Frontal cortex (tissue), 4 donors: ENCODE results near the gene ERN1. TPM values are rescaled to one million over a fixed set of nuclear protein-coding genes. Genes with fewer than 3 reads are reported as not detected.
"Not testable (repeated sequence)": the region's sequence is repeated elsewhere in the genome, so short reads cannot be mapped to it uniquely, and the experiment has no call there.

Experiments used
- DNase-seq, 2 donors: peaks; one replicate each; pipeline ENCODE4 v3.0.0; 2012; ENCODE audit warnings: low spot score in 2 of 2
- FAIRE-seq: peaks from 2 replicates; lab custom pipeline; 2012; peaks lifted over from hg19 to GRCh38; lab: Jason Lieb, UNC
- total RNA-seq: library from RNA; depleted of rRNA; stranded (reverse); fragments of >200 nt; gene quantifications from one replicate; pipeline ENCODE4 v1.2.3, GENCODE V29; 2014
- donor health status: control.
- donor health status: control.
- donor health status: control.

ERN1 gene
- total RNA-seq, 1 donor from 2014 or later, result 3.7 TPM

DNA sequence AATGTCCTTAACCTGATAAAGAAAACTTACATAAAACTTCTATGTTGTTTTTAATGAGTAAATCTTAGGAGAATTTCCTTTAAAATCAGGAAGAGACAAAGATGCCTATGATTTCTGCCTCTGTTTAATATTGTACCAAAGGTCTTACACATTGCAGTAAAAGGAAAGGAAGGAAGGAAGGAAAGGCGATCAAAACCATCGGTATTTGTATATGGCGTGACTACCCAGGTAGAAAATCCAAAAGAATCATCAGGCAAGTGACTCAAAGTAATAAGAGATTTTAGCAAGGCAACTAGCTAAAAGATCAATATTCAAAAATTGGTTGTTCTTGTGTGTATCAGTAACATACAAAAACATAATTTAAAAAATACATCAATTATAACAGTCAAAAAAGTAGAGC, 113.0 kb downstream of the ERN1 start:
- DNase-seq, result no peak
- no peak for FAIRE-seq

- DNase-seq, result no peak
- FAIRE-seq, result no peak
Measured at GRCh38 chr17:64016231-64016784, 113.6 kb downstream of the ERN1 start.

DNA sequence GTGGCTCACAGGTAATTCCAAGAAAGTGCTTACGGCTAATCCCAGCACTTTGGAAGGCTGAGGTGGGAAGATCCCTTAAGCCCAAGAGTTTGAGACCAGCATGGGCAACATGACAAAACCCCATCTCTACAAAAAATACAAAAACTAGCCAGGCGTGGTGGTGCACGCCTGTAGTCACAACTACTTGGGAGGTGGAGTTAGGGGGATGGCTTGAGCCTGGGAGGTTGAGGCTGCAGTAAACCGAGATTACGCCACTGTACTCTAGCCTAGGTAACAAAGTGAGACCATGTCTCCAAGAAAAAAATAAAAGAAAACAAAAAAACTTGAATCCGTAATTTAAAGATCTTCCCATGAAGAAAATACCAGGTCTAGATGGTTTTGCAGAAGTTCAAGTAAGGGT, 114.5 kb downstream of the ERN1 start:
- no peak for FAIRE-seq
- DNase-seq, result no peak

GRCh38 chr17:64009571-64010402, 120.2 kb downstream of the ERN1 start:
- FAIRE-seq (no peak), DNase-seq (no peak)

GRCh38 chr17:64008830-64009229, 121.1 kb downstream of the ERN1 start:
- DNase-seq, result no peak
- no peak for FAIRE-seq

GRCh38 chr17:64008346-64008745, 121.6 kb downstream of the ERN1 start:
- DNase-seq (no peak), FAIRE-seq (no peak)

- no peak for DNase-seq
Measured at GRCh38 chr17:64007838-64008282, 122.1 kb downstream of the ERN1 start.

DNA sequence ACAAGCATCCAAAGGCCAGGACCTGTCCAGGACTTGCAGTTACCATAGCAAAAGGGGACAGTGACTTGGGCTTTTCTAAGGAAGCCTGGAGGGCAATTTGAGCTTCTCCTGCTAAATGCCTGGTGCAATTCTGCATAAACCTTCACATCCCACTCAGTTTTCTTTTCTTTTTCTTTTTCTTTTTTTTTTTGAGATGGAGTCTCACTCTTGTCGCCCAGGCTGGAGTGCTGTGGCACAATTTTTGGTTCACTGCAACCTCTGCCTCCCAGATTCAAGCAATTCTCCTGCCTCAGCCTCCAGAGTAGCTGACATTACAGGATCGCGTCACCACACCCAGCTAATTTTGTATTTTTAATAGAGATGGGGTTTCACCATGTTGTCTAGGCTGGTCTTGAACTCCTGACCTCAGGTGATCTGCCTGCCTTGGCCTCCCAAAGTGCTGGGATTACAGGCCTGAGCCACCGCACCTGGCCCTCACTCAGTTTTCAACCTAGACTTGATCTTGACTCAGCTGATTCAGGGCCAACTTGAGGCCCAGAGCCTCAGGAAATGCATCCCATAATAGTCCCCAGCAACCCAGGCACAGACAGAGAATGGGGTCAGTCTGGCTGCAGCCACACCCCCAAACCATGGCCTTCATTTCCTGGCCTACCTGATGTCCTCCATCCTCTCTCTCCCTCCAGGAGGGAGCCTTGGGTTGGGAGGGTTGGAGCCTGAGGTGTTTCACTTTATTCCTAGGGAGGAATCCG, 122.7 kb downstream of the ERN1 start:
- DNase-seq, FAIRE-seq: not testable (repeated sequence)

More at GRCh38 chr17:64007838-64008282, 122.1 kb downstream of the ERN1 start:
- FAIRE-seq, result no peak

DNA sequence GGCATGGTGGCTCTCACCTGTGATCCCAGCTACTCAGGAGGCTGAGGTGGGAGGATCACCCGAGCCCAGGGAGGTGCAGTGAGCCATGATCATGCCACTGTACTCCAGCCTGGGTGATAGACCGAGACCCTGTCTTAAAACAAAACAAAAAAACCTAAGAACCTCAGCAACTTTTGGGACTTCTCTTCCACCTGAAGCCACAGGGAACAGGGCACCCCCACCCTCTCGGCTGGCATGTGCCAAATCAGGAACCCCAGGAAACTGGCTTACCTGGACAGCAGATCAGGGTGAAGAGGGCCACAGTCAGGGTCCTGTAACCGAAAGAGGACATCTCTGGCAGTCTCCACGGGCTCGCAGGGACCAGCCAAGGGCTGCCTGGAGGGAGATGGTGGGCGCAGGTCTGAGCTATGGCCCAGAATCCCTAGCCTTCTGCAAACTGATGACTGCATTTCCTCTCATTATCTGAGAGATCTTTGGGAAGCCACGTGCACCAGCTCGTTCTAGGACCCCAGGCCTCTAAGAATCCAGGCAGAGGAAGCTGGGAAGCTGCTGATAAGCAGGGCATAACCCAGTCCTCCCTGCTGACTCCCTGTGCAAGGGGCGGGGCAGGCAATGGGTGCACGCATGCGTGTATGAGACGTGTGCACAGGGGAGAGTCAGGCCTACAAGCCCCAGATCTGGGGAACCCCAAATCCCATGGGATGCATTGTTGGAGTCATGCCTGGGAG, 123.4 kb downstream of the ERN1 start:
- FAIRE-seq (no peak), DNase-seq (peak in 1 of 2 donors; percentile 67)

GRCh38 chr17:64005734-64006167, 124.2 kb downstream of the ERN1 start:
- no peak for FAIRE-seq
- DNase-seq, result no peak

DNA sequence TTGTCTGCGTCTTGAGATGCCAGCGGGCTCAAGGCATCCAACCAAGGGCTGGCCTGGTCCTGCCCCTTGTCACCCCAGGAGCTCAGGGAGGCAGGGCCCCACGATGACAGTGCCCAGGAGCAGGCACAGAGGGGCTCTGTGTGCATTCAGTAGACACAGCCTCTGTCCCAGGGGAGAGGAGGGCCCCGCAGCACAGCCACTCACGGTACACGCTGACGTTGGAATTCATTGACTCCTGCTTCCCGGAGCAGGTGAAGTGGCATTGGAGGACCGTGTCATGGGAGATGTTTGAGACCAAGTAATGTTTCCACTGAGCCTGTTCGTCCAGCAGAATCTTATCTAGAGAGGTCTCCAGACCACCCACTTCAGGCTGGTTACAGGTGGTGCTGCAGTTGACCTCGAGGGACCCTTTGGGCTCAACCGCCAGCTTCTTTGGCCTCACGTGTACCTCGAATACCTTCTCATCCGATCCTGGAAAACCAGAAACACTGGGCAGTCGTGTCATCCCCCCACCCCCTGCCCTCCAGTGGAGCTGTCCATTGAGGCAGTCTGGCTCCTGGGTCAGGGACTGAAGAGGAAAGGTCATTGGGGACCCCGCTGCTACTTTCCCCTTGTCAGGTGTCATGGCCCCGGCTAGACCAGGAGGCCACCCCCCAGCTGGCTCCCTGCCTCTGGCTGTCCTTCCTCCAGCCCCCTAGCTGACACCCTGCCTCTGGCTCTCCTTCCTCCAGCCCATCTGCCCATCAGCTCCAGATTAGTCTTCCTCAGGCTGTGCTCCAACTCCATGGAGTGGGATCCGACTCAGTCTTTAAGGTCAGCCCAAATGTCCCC, 124.8 kb downstream of the ERN1 start:
- no peak for FAIRE-seq
- no peak for DNase-seq

GRCh38 chr17:64004218-64004770, 125.7 kb downstream of the ERN1 start:
- FAIRE-seq, result no peak
- DNase-seq, result no peak

DNA sequence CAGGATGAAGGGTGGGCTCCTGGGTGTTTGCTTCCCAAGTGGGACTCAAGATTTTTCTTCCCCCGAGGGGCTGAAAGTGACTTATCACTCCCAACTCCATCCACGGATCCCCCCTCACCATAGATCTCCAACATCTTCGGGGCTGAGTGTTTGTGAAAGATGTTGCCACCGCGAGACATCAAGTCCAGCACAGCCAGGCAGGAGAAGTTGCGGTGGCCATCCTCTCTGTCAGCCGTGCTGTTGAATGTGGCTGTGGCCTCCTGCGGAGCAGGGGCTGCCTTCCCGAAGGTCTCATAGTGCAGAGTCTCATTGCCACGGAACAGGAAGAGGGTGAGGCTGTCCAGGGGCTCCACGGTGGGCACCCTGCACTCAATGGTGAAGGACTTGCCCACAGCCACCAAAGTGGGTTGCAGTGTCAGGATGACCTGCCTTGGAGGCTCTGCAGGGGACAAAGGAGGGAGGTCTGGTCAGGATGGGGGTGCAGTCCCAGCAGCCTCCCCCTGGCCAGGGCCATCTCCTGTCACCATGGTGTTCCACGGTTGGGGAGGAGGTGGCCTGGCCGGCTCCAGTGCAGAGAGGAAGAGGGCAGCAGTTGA, 126.3 kb downstream of the ERN1 start:
- DNase-seq, result no peak
- FAIRE-seq, result no peak

GRCh38 chr17:64002658-64003525, 127.1 kb downstream of the ERN1 start:
- FAIRE-seq (no peak), DNase-seq (no peak)

- peak in 1 of 2 donors; percentile 1 for DNase-seq
Measured at GRCh38 chr17:64001763-64002529, 128.0 kb downstream of the ERN1 start.

GRCh38 chr17:64001091-64001579, 128.8 kb downstream of the ERN1 start:
- DNase-seq, result no peak
- no peak for FAIRE-seq

More at GRCh38 chr17:64001763-64002529, 128.0 kb downstream of the ERN1 start:
- no peak for FAIRE-seq
